Measurements from ENCODE around the gene LCOR.

The LCOR gene

DNA sequence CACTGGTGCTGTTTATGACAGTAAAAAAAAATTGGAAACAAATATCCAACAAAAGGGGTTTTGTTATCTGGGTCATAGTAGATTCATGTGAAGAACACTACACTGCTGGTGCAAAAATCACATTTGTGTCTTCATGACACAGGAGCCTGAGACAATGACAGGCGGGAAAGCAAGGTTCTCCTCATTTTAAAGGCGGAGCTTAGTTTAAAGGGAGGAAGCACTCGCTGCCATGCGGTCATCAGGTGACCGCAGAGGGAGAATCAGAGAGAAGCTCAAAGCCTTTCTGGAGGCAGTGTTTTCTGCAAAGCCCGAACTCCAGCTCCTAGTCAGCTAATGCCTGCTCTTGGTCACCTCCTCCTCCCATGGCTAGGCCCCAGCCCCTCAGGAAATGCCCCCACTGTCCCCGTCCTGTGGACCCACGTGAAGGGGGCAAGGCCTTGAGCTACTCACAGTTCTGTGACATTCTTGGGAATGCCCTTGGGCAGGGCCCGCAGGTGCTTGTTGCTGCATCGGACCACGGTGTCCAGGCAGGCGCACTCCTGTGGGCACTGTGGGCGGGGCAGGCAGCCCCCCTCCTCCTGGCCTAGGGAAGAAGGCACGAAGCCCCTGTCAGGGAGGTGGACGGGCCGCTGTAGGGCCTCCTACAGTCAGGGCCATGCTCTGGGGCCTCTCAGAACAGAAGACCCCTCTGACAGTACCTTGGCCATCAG is 207.6 kb downstream of the LCOR start:
- no peak for FAIRE-seq
- TF ChIP-seq, protein P1, sequence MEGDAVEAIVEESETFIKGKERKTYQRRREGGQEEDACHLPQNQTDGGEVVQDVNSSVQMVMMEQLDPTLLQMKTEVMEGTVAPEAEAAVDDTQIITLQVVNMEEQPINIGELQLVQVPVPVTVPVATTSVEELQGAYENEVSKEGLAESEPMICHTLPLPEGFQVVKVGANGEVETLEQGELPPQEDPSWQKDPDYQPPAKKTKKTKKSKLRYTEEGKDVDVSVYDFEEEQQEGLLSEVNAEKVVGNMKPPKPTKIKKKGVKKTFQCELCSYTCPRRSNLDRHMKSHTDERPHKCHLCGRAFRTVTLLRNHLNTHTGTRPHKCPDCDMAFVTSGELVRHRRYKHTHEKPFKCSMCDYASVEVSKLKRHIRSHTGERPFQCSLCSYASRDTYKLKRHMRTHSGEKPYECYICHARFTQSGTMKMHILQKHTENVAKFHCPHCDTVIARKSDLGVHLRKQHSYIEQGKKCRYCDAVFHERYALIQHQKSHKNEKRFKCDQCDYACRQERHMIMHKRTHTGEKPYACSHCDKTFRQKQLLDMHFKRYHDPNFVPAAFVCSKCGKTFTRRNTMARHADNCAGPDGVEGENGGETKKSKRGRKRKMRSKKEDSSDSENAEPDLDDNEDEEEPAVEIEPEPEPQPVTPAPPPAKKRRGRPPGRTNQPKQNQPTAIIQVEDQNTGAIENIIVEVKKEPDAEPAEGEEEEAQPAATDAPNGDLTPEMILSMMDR (IDR thresholded peaks at IDR 0.05; ENCODE audit: insufficient read depth, missing control alignments): no peak
- no peak for DNase-seq (ENCODE audit: insufficient read length, low spot score)

DNA sequence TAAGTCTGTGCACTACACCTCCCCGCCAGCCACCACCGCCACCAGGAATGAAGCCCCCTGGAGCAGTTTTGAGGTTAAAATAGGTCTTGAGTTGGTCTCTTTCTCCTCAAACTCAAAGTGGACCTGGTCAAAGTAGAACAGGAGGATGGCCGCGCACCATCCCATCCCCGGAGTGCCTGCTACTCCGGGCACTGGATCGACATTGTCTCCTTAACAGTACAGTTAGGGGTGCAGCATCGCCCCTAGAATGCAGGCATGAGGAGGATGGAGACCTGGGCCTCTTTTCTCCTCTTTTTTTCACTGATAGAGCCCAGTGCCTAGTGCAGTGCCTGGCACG is 208.1 kb downstream of the LCOR start:
- DNase-seq (ENCODE audit: insufficient read length, low spot score) (no peak), FAIRE-seq (no peak)
- TF ChIP-seq, protein P1 (IDR thresholded peaks at IDR 0.05; ENCODE audit: insufficient read depth, missing control alignments): no peak

DNA sequence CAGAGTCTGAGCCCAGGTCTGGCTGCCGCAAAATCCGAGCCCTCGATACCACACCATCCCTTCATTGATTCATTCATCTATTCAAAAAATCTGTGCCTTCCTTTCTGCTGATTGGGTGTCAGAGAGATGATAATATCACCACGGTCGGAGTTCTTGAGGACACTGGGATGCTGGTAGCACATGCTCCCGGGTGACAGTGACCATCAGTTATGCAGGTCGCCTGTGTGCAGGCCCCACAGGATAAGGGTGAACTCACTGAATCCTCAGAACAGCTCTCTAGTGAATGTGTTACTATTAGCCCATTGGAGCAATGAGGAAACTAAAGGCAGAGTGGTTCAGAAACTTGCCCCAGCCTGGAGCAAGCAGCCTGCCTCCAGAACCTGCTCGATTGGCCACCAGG is 208.6 kb downstream of the LCOR start:
- FAIRE-seq (no peak), DNase-seq (ENCODE audit: insufficient read length, low spot score) (no peak)
- TF ChIP-seq, protein P1 (IDR thresholded peaks at IDR 0.05; ENCODE audit: insufficient read depth, missing control alignments): no peak

DNA sequence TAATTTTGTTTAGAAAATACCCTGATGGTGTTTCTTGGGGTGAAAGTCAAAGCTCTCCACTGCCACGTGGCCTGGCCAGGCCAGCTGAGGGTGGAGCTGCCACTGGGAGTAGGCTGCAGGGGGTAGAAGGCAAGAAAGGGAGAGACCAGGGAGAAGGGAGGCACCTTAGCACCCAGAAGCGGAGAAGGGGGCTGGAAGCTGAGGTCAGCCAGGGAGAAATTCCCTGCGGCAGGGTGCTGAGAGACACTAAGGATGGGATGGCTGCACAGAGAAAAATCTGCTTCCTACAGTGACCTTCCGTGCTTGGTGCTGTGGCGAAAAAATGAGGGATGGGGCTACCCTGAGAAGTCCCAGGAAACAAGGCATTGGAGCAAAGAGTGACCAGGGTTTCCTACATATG is 210.0 kb downstream of the LCOR start:
- DNase-seq (ENCODE audit: insufficient read length, low spot score) (no peak), FAIRE-seq (no peak)
- TF ChIP-seq, protein P1 (IDR thresholded peaks at IDR 0.05; ENCODE audit: insufficient read depth, missing control alignments): no peak

DNA sequence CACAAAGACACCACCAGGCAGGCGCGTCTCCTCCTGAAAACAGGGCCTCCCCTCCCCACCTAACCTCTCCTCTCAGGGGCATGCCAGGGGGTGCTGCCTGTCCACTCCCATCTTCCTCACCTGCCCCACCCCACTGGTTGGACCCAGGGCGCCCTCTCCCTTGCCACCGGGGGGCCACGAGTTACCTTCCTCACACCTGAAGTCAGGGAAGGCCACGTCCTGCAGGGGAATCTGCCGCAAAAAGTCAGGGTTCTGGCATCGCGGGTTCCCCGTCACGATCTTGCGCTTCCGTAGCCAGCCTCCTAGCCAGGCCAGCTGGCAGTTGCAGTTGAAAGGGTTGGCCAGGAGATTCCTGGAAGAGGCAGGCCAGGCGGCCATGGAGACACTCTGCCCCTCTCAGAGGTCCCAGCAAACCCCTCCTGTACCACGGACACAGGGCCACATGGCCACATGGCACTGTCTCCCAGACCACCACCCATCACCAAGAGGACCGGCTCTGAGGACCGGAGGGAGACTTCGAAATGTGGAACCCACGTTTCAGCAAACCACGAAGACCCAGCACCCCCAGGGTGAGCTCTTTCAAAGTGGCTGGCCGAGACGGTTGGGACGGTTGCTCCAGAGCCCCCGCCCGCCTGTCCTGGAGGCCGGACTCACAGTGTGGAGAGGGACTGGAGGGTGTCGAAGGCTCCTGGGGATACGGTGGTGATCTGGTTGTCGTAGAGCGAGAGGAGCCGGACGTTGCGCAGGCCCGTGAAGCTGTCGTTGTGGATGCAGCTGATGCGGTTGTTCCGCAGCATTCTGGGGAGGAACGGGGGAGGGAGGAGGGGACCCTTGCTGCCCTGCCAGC is 210.8 kb downstream of the LCOR start:
- DNase-seq (ENCODE audit: insufficient read length, low spot score): no peak
- no peak for FAIRE-seq
- TF ChIP-seq, protein P1 (IDR thresholded peaks at IDR 0.05; ENCODE audit: insufficient read depth, missing control alignments): no peak

DNA sequence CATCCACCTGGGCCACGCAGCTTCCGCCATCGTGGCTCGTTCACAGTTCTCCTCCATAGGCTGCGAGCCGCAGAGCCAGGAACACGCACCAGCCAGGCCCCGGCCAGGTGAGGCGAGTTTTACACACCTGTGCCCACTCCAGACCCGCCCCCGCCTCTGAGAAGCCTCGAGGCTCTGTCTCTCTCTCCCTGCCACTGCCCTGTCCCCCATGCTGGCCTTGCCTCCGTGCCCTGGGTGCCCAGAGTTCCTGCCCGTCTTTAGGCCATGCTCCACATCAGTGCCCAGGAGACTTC is 211.4 kb downstream of the LCOR start:
- TF ChIP-seq, protein P1 (IDR thresholded peaks at IDR 0.05; ENCODE audit: insufficient read depth, missing control alignments): no peak
- FAIRE-seq (no peak), DNase-seq (ENCODE audit: insufficient read length, low spot score) (no peak)

All from D721Med (cell line).